Tibial nerve (tissue), 4 donors: Measurements from ENCODE around the gene PARP14.

Experiments used
- EP300 ChIP-seq, 2 donors: sonication (generic); formaldehyde crosslinking; IDR thresholded peaks; one replicate each; pipeline ENCODE4 v1.6.1; 2017; ENCODE audit warnings: antibody characterized with exemption in 2 of 2, mild to moderate bottlenecking in 1 of 2
- POLR2A ChIP-seq, 2 donors: fragments of 450-650 bp; IDR thresholded peaks; one replicate each; pipeline ENCODE4 v1.6.1; 2017; ENCODE audit warnings: antibody characterized with exemption in 2 of 2, mild to moderate bottlenecking in 2 of 2, moderate library complexity in 2 of 2
- TF ChIP-seq, protein P1 (sequence below), 5 experiments: fragments of 200-600 bp in 3 of 5; fragments of 450-650 bp in 2 of 5; sonication (generic) in 3 of 5; IDR thresholded peaks; one replicate each; pipeline ENCODE4 v1.5.1; 2016 to 2019; ENCODE audit warnings: antibody characterized with exemption in 5 of 5, mild to moderate bottlenecking in 3 of 5, moderate library complexity in 2 of 5

DNA sequence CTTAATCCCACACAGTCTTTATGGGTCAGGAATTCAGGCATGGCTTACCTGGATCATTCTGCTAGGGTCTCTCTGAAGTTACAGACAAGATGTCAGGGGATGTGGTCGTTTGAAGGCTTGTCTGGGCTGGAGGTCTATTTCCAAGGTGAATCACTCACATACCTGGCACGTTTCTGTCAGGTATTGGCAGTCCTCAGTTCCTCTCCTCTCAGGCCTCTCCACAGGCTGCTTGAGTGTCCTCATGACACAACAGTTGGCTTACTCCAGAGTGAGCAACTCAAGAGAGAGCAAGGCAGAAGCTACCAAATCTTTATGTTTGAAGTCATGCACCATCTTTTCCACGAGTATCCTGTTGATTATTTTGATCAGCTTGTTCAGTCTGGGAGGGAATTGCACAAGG lies 43.9 kb upstream of the PARP14 start:
- TF ChIP-seq POLR2A (IDR thresholded peaks at IDR 0.05) (no peak), EP300 (IDR thresholded peaks at IDR 0.05) (no peak)
- TF ChIP-seq, protein P1, sequence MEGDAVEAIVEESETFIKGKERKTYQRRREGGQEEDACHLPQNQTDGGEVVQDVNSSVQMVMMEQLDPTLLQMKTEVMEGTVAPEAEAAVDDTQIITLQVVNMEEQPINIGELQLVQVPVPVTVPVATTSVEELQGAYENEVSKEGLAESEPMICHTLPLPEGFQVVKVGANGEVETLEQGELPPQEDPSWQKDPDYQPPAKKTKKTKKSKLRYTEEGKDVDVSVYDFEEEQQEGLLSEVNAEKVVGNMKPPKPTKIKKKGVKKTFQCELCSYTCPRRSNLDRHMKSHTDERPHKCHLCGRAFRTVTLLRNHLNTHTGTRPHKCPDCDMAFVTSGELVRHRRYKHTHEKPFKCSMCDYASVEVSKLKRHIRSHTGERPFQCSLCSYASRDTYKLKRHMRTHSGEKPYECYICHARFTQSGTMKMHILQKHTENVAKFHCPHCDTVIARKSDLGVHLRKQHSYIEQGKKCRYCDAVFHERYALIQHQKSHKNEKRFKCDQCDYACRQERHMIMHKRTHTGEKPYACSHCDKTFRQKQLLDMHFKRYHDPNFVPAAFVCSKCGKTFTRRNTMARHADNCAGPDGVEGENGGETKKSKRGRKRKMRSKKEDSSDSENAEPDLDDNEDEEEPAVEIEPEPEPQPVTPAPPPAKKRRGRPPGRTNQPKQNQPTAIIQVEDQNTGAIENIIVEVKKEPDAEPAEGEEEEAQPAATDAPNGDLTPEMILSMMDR (IDR thresholded peaks at IDR 0.05) = no peak
